SU-DHL-6 (cell line): ENCODE results near the gene EML1.

Experiments used
- CTCF ChIP-seq: fragments of 200-600 bp; sonication (generic); IDR thresholded peaks from one replicate; pipeline ENCODE4 v1.5.1; 2017; ENCODE audit warnings: antibody characterized with exemption, mild to moderate bottlenecking, low read length, moderate library complexity; ENCODE audit not compliant: insufficient read depth, poor library complexity, severe bottlenecking
- EZH2phosphoT487 ChIP-seq: fragments of 200-600 bp; sonication (generic), shearing (Covaris generic); conservative IDR thresholded peaks from 2 replicates; pipeline ENCODE4 v1.6.1; 2018; ENCODE audit warnings: mild to moderate bottlenecking, antibody characterized with exemption, low read length, moderate library complexity, mixed read lengths

- no peak for TF ChIP-seq CTCF
- no peak for TF ChIP-seq EZH2phosphoT487
Measured at GRCh38 chr14:99878563-99878962, 85.3 kb downstream of the EML1 start.
